ENCODE data around the gene DAZAP2.

DNA sequence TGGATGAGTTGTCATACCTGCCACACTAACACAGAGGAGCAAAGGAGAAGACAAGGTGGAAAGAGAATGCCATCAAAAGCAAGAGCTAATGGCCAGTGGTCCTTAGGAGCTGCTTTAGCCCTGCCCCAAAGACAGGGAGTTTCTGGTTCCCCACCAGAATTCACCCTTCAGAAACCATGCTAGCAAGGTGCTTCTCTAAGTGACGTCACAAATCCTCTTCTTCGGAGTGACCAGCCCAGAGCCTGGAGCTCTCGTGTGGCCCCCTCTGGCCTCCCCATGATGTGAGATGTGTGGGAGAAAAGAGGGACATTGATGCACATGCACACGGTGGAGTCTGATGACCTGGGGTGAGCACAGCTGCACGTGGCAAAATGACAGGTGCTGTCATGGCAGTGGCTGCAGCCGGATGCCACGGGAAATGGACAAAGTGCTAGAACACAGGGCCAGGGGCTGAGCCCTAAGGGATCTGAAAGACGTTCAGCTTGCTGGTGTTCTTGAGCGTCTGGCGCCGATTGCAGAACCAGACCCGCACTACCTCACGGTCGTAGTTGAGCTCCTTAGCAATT lies 48.8 kb upstream of the DAZAP2 start:
- TF ChIP-seq, protein P1, sequence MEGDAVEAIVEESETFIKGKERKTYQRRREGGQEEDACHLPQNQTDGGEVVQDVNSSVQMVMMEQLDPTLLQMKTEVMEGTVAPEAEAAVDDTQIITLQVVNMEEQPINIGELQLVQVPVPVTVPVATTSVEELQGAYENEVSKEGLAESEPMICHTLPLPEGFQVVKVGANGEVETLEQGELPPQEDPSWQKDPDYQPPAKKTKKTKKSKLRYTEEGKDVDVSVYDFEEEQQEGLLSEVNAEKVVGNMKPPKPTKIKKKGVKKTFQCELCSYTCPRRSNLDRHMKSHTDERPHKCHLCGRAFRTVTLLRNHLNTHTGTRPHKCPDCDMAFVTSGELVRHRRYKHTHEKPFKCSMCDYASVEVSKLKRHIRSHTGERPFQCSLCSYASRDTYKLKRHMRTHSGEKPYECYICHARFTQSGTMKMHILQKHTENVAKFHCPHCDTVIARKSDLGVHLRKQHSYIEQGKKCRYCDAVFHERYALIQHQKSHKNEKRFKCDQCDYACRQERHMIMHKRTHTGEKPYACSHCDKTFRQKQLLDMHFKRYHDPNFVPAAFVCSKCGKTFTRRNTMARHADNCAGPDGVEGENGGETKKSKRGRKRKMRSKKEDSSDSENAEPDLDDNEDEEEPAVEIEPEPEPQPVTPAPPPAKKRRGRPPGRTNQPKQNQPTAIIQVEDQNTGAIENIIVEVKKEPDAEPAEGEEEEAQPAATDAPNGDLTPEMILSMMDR (IDR thresholded peaks at IDR 0.05; ENCODE audit: low read depth, low read length), result no peak
- TF ChIP-seq EZH2phosphoT487 (IDR thresholded peaks at IDR 0.05; ENCODE audit: low read depth), result no peak

Data from OCI-LY3 (cell line).